SJSA1 (cell line): ENCODE data around the gene FBXL17. TPM values are rescaled to one million over a fixed set of nuclear protein-coding genes. Genes with fewer than 3 reads are reported as not detected.
"Not testable (repeated sequence)": the region's sequence is repeated elsewhere in the genome, so short reads cannot be mapped to it uniquely, and the experiment has no call there.

ENCODE experiments used
- DNase-seq, 2 experiments: peaks; one replicate each; pipeline ENCODE4 v3.0.0-alpha.2; 2015 to 2020; ENCODE audit warnings: low spot score in 2 of 2, low read depth in 1 of 2
- H3K27ac ChIP-seq: fragments of 250-450 bp; sonication (Bioruptor Pico); 2 replicates; pipeline ENCODE4 v1.5.1; 2020; ENCODE audit warnings: mild to moderate bottlenecking, moderate library complexity
- H3K27me3 ChIP-seq: fragments of 250-450 bp; sonication (Bioruptor Pico); replicated peaks from 2 replicates; pipeline ENCODE4 v1.5.1; 2020; ENCODE audit warnings: mild to moderate bottlenecking, moderate library complexity
- H3K36me3 ChIP-seq: fragments of 250-450 bp; sonication (Bioruptor Pico); 2 replicates; pipeline ENCODE4 v1.5.1; 2020; ENCODE audit warnings: mild to moderate bottlenecking
- H3K4me1 ChIP-seq: fragments of 250-450 bp; sonication (Bioruptor Pico); replicated peaks from 2 replicates; pipeline ENCODE4 v1.6.1; 2021; ENCODE audit warnings: mild to moderate bottlenecking
- H3K4me3 ChIP-seq: fragments of 250-450 bp; sonication (Bioruptor Pico); 2 replicates; pipeline ENCODE4 v1.5.1; 2020; ENCODE audit warnings: mild to moderate bottlenecking
- H3K9me3 ChIP-seq: fragments of 250-450 bp; sonication (Bioruptor Pico); replicated peaks from 2 replicates; pipeline ENCODE4 v1.5.1; 2020; ENCODE audit warnings: mild to moderate bottlenecking
- total RNA-seq: library from RNA; depleted of rRNA; stranded (reverse); fragments of >200 nt; shearing (Covaris generic); gene quantifications from 2 replicates; pipeline ENCODE4 v1.2.3, GENCODE V29; 2014

Gene FBXL17
- total RNA-seq, 1 experiment from 2014 or later, result 11.5 TPM

- H3K27me3 ChIP-seq, DNase-seq, H3K27ac ChIP-seq, H3K36me3 ChIP-seq, H3K4me3 ChIP-seq, H3K9me3 ChIP-seq, H3K4me1 ChIP-seq: not testable (repeated sequence)
These were observed 107.8 kb downstream of the FBXL17 start for GRCh38 chr5:108274080-108274479.

GRCh38 chr5:108271127-108271526, 110.8 kb downstream of the FBXL17 start:
- Histone ChIP-seq H3K36me3 (no peaks in the 10 kb centered on the region), H3K27me3 (no peaks in the 10 kb centered on the region), H3K27ac (no peak overlapping the region), H3K9me3 (no peaks in the 10 kb centered on the region), H3K4me1 (no peaks in the 10 kb centered on the region), H3K4me3 (no peak overlapping the region)
- DNase-seq, result no peak

- Histone ChIP-seq H3K36me3 (no peaks in the 10 kb centered on the region), H3K4me3 (no peak overlapping the region), H3K27ac (no peak overlapping the region), H3K9me3 (no peaks in the 10 kb centered on the region), H3K27me3 (no peaks in the 10 kb centered on the region), H3K4me1 (no peaks in the 10 kb centered on the region)
- DNase-seq, result no peak
These were observed 115.7 kb downstream of the FBXL17 start for GRCh38 chr5:108266242-108266641.

- Histone ChIP-seq H3K4me1 (peaks cover under 1% of the 10 kb centered on the region; the same call in 1 of the 2 replicates), H3K27ac (no peak overlapping the region), H3K4me3 (no peak overlapping the region), H3K9me3 (no peaks in the 10 kb centered on the region), H3K27me3 (no peaks in the 10 kb centered on the region), H3K36me3 (no peaks in the 10 kb centered on the region)
- DNase-seq, result no peak
These were observed 117.4 kb downstream of the FBXL17 start for GRCh38 chr5:108264533-108264932.

- H3K27ac ChIP-seq, result no peak overlapping the region
- peaks cover 6% of the 10 kb centered on the region for H3K4me1 ChIP-seq
- no peaks in the 10 kb centered on the region for H3K27me3 ChIP-seq
- no peaks in the 10 kb centered on the region for H3K9me3 ChIP-seq
- H3K36me3 ChIP-seq, result no peaks in the 10 kb centered on the region
- no peak for DNase-seq
- no peak overlapping the region for H3K4me3 ChIP-seq
These were observed 118.6 kb downstream of the FBXL17 start for GRCh38 chr5:108263338-108263737.

- H3K4me1 ChIP-seq, result peaks cover 6% of the 10 kb centered on the region
- no peak for DNase-seq
- no peaks in the 10 kb centered on the region for H3K9me3 ChIP-seq
- no peak overlapping the region for H3K27ac ChIP-seq
- H3K36me3 ChIP-seq, result no peaks in the 10 kb centered on the region
- H3K27me3 ChIP-seq, result no peaks in the 10 kb centered on the region
- no peak overlapping the region for H3K4me3 ChIP-seq
These were observed 121.1 kb downstream of the FBXL17 start for GRCh38 chr5:108260858-108261170.

GRCh38 chr5:108260117-108260857, 121.6 kb downstream of the FBXL17 start:
- Histone ChIP-seq H3K9me3 (no peaks in the 10 kb centered on the region), H3K27me3 (no peaks in the 10 kb centered on the region), H3K4me3 (no peak overlapping the region), H3K4me1 (peaks cover 6% of the 10 kb centered on the region), H3K27ac (no peak overlapping the region), H3K36me3 (no peaks in the 10 kb centered on the region)
- peak; percentile 62 to 73 for DNase-seq

- Histone ChIP-seq H3K36me3 (no peaks in the 10 kb centered on the region), H3K27me3 (no peaks in the 10 kb centered on the region), H3K9me3 (no peaks in the 10 kb centered on the region), H3K27ac (no peak overlapping the region), H3K4me1 (peaks cover 6% of the 10 kb centered on the region), H3K4me3 (no peak overlapping the region)
- peak in 1 of 2 experiments; percentile 29 for DNase-seq
These were observed 122.6 kb downstream of the FBXL17 start for GRCh38 chr5:108259306-108259705.

- H3K27ac ChIP-seq, result no peak overlapping the region
These were observed 123.9 kb downstream of the FBXL17 start for GRCh38 chr5:108257996-108258395.

GRCh38 chr5:108255468-108255867, 126.4 kb downstream of the FBXL17 start:
- Histone ChIP-seq H3K27ac (no peak overlapping the region), H3K4me3 (no peak overlapping the region), H3K4me1 (peaks cover 6% of the 10 kb centered on the region), H3K9me3 (no peaks in the 10 kb centered on the region), H3K27me3 (no peaks in the 10 kb centered on the region), H3K36me3 (no peaks in the 10 kb centered on the region)
- no peak for DNase-seq

More at GRCh38 chr5:108257996-108258395, 123.9 kb downstream of the FBXL17 start:
- Histone ChIP-seq H3K36me3 (no peaks in the 10 kb centered on the region), H3K4me3 (no peak overlapping the region), H3K27me3 (no peaks in the 10 kb centered on the region), H3K4me1 (peaks cover 6% of the 10 kb centered on the region), H3K9me3 (no peaks in the 10 kb centered on the region)
- no peak for DNase-seq

GRCh38 chr5:108251350-108251749, 130.5 kb downstream of the FBXL17 start:
- H3K4me3 ChIP-seq, result no peak overlapping the region
- no peaks in the 10 kb centered on the region for H3K4me1 ChIP-seq
- no peak for DNase-seq
- H3K36me3 ChIP-seq, result no peaks in the 10 kb centered on the region
- H3K27me3 ChIP-seq, result no peaks in the 10 kb centered on the region
- H3K9me3 ChIP-seq, result no peaks in the 10 kb centered on the region
- H3K27ac ChIP-seq, result no peak overlapping the region

- Histone ChIP-seq H3K9me3 (no peaks in the 10 kb centered on the region), H3K27ac (no peak overlapping the region), H3K4me1 (no peaks in the 10 kb centered on the region), H3K36me3 (no peaks in the 10 kb centered on the region), H3K4me3 (no peak overlapping the region), H3K27me3 (no peaks in the 10 kb centered on the region)
- DNase-seq, result no peak
These were observed 132.0 kb downstream of the FBXL17 start for GRCh38 chr5:108249785-108250426.

- H3K9me3 ChIP-seq, result no peaks in the 10 kb centered on the region
- H3K27ac ChIP-seq, result no peak overlapping the region
- no peak for DNase-seq
- no peaks in the 10 kb centered on the region for H3K36me3 ChIP-seq
- no peaks in the 10 kb centered on the region for H3K4me1 ChIP-seq
- no peak overlapping the region for H3K4me3 ChIP-seq
- H3K27me3 ChIP-seq, result no peaks in the 10 kb centered on the region
These were observed 132.7 kb downstream of the FBXL17 start for GRCh38 chr5:108249095-108249784.
